Measurements from ENCODE around the gene CBLN2. TPM values are rescaled to one million over a fixed set of nuclear protein-coding genes. Genes with fewer than 3 reads are reported as not detected.

CBLN2 gene
- total RNA-seq: not detected
- long read RNA-seq: 0 reads

- intact Hi-C loops (cut with micrococcal nuclease): no loop called here
- peak; percentile 48 for DNase-seq
- ATAC-seq: peak; percentile 52
Measured at GRCh38 chr18:72544092-72544886, at the start of gene CBLN2. CBLN2 (minus strand) TSS chr18:72544342; CDS start chr18:72542160, 2,182 bp downstream.

GRCh38 chr18:72588360-72588759 is 44.2 kb upstream of the CBLN2 start:
- intact Hi-C loops (cut with micrococcal nuclease): no loop called here
- ATAC-seq: no peak

GRCh38 chr18:72584787-72585186 is 40.6 kb upstream of the CBLN2 start:
- DNase-seq (no peak), ATAC-seq (no peak)
- intact Hi-C loops (cut with micrococcal nuclease): no loop called here

More at GRCh38 chr18:72588360-72588759, 44.2 kb upstream of the CBLN2 start:
- DNase-seq: no peak

- DNase-seq (no peak), ATAC-seq (no peak)
- intact Hi-C loops (cut with micrococcal nuclease): no loop called here
Measured at GRCh38 chr18:72581976-72582375, 37.8 kb upstream of the CBLN2 start.

- DNase-seq (no peak), ATAC-seq (no peak)
Measured at GRCh38 chr18:72572896-72573295, 28.8 kb upstream of the CBLN2 start.

GRCh38 chr18:72566290-72566689 is 22.1 kb upstream of the CBLN2 start:
- intact Hi-C loops (cut with micrococcal nuclease): no loop called here
- DNase-seq (no peak), ATAC-seq (no peak)

More at GRCh38 chr18:72572896-72573295, 28.8 kb upstream of the CBLN2 start:
- intact Hi-C loops (cut with micrococcal nuclease): no loop called here

- intact Hi-C loops (cut with micrococcal nuclease): no loop called here
- DNase-seq: no peak
- no peak for ATAC-seq
Measured at GRCh38 chr18:72555968-72556367, 11.8 kb upstream of the CBLN2 start.

- DNase-seq (no peak), ATAC-seq (no peak)
- intact Hi-C loops (cut with micrococcal nuclease): no loop called here
Measured at GRCh38 chr18:72555101-72555500, 11.0 kb upstream of the CBLN2 start.

GRCh38 chr18:72543357-72544055 is 636 bp downstream of the CBLN2 start:
- DNase-seq: no peak
- intact Hi-C loops (cut with micrococcal nuclease): no loop called here
- ATAC-seq: no peak

- DNase-seq (no peak), ATAC-seq (no peak)
- intact Hi-C loops (cut with micrococcal nuclease): no loop called here
Measured at GRCh38 chr18:72542984-72543356, 1.2 kb downstream of the CBLN2 start.

- no peak for ATAC-seq
- no peak for DNase-seq
- intact Hi-C loops (cut with micrococcal nuclease): no loop called here
Measured at GRCh38 chr18:72542342-72542741, 1.8 kb downstream of the CBLN2 start.

- intact Hi-C loops (cut with micrococcal nuclease): no loop called here
- no peak for DNase-seq
- ATAC-seq: no peak
Measured at GRCh38 chr18:72541871-72542332, 2.2 kb downstream of the CBLN2 start.

GRCh38 chr18:72539901-72540300 is 4.2 kb downstream of the CBLN2 start:
- ATAC-seq: no peak
- intact Hi-C loops (cut with micrococcal nuclease): no loop called here
- DNase-seq: no peak

GRCh38 chr18:72530622-72531021 is 13.5 kb downstream of the CBLN2 start:
- intact Hi-C loops (cut with micrococcal nuclease): no loop called here
- no peak for ATAC-seq
- DNase-seq: no peak

GRCh38 chr18:72504866-72505265 is 39.3 kb downstream of the CBLN2 start:
- intact Hi-C loops (cut with micrococcal nuclease): no loop called here
- ATAC-seq (no peak), DNase-seq (no peak)

- DNase-seq (no peak), ATAC-seq (no peak)
- intact Hi-C loops (cut with micrococcal nuclease): no loop called here
Measured at GRCh38 chr18:72502671-72503431, 41.3 kb downstream of the CBLN2 start.

- ATAC-seq (no peak), DNase-seq (no peak)
- intact Hi-C loops (cut with micrococcal nuclease): no loop called here
Measured at GRCh38 chr18:72492497-72492896, 51.6 kb downstream of the CBLN2 start.

Measured in left ventricle myocardium superior (tissue), 1 donor.